Uterus (tissue), 4 donors: Measurements from ENCODE around the gene RXRG. TPM values are rescaled to one million over a fixed set of nuclear protein-coding genes. Genes with fewer than 3 reads are reported as not detected.

Experiments used
- DNase-seq, 2 donors: peaks; one replicate each; pipeline ENCODE4 v3.0.0-alpha.2; 2019 to 2020
- H3K27ac ChIP-seq, 2 donors: fragments of 200-600 bp; sonication (generic); 1 replicate in 1 of 2; 2 replicates in 1 of 2; pipeline ENCODE4 v1.5.1; 2016 to 2018
- H3K27me3 ChIP-seq, 2 donors: fragments of 200-600 bp; sonication (generic); one replicate each; pipeline ENCODE4 v1.5.1; 2018 to 2019; ENCODE audit warnings: control low read depth in 1 of 2
- H3K36me3 ChIP-seq, 2 donors: fragments of 200-600 bp; sonication (generic); one replicate each; pipeline ENCODE4 v1.5.1; 2019; ENCODE audit warnings: control low read depth in 1 of 2
- H3K4me1 ChIP-seq, 2 donors: fragments of 200-600 bp; sonication (generic); one replicate each; pipeline ENCODE4 v1.5.1; 2018 to 2019; ENCODE audit warnings: control low read depth in 1 of 2
- H3K4me3 ChIP-seq, 2 donors: fragments of 200-600 bp; sonication (generic); 1 replicate in 1 of 2; 2 replicates in 1 of 2; pipeline ENCODE4 v1.5.1; 2018 to 2019; ENCODE audit warnings: mild to moderate bottlenecking in 1 of 2
- H3K9me3 ChIP-seq, 2 donors: fragments of 200-600 bp; sonication (generic); one replicate each; pipeline ENCODE4 v1.5.1; 2019; ENCODE audit warnings: control low read depth in 1 of 2
- POLR2A ChIP-seq, 2 donors: fragments of 450-650 bp; IDR thresholded peaks; one replicate each; pipeline ENCODE4 v1.6.1; 2016; ENCODE audit warnings: antibody characterized with exemption in 2 of 2, mild to moderate bottlenecking in 1 of 2, moderate library complexity in 1 of 2
- intact Hi-C: fragments of 100-400 bp; cut with DNase I; formaldehyde crosslinking; loops from one replicate; pipeline ENCODE4 v1.15.1; 2023; ENCODE audit warnings: low total_unique reads
- total RNA-seq, 4 donors: library from RNA; depleted of rRNA in 3 of 4; stranded (reverse); fragments of >200 nt in 3 of 4; gene quantifications; one replicate each; pipeline versions ENCODE4 v1.1.0 to v1.2.4, GENCODE V29; 2014 to 2023
- TF ChIP-seq, protein P1 (sequence below), 4 experiments: fragments of 200-600 bp in 2 of 4; fragments of 450-650 bp in 2 of 4; sonication (generic) in 2 of 4; IDR thresholded peaks; one replicate each; pipeline ENCODE4 v1.5.1; 2016 to 2019; ENCODE audit warnings: antibody characterized with exemption in 4 of 4, mild to moderate bottlenecking in 2 of 4, moderate library complexity in 1 of 4
- donor health status: DM: yes; HTN: yes; CAD: no.

Gene RXRG
- total RNA-seq, 4 donors from 2014 or later: under 0.01 to 3.2 (median 0.18) TPM; not detected in 1

DNA sequence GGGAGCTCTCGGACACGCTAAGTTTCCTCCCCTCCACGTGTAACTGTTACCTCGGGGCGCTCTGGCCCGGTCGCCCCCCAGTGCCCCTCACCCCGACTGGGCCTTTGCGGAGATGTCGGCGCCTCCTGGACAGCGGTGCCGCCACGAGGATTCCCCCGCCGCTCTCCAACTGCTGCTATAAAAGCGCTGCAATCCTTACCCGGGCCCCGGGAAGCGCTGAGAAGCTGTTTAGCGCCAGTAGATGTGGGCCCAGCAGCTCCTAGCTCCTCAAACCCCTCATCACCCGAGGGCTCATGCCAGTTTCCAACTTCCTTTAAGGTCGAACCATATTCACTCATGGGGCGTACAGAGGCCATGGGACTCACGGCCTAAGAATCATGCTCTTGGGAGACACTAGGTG lies 88.0 kb downstream of the RXRG start:
- no peak for DNase-seq
- H3K4me1 ChIP-seq: peaks cover 0 to 17% of the 10 kb centered on the region in 2 donors
- intact Hi-C loops: no loop called here
- no peaks in the 10 kb centered on the region for H3K36me3 ChIP-seq
- no peak for TF ChIP-seq POLR2A (IDR thresholded peaks at IDR 0.05)
- TF ChIP-seq, protein P1, sequence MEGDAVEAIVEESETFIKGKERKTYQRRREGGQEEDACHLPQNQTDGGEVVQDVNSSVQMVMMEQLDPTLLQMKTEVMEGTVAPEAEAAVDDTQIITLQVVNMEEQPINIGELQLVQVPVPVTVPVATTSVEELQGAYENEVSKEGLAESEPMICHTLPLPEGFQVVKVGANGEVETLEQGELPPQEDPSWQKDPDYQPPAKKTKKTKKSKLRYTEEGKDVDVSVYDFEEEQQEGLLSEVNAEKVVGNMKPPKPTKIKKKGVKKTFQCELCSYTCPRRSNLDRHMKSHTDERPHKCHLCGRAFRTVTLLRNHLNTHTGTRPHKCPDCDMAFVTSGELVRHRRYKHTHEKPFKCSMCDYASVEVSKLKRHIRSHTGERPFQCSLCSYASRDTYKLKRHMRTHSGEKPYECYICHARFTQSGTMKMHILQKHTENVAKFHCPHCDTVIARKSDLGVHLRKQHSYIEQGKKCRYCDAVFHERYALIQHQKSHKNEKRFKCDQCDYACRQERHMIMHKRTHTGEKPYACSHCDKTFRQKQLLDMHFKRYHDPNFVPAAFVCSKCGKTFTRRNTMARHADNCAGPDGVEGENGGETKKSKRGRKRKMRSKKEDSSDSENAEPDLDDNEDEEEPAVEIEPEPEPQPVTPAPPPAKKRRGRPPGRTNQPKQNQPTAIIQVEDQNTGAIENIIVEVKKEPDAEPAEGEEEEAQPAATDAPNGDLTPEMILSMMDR (IDR thresholded peaks at IDR 0.05): no peak
- no peaks in the 10 kb centered on the region for H3K9me3 ChIP-seq
- H3K27me3 ChIP-seq: peaks cover 0 to 6% of the 10 kb centered on the region in 2 donors
- H3K4me3 ChIP-seq: no peak overlapping the region
- H3K27ac ChIP-seq: no peak overlapping the region

DNA sequence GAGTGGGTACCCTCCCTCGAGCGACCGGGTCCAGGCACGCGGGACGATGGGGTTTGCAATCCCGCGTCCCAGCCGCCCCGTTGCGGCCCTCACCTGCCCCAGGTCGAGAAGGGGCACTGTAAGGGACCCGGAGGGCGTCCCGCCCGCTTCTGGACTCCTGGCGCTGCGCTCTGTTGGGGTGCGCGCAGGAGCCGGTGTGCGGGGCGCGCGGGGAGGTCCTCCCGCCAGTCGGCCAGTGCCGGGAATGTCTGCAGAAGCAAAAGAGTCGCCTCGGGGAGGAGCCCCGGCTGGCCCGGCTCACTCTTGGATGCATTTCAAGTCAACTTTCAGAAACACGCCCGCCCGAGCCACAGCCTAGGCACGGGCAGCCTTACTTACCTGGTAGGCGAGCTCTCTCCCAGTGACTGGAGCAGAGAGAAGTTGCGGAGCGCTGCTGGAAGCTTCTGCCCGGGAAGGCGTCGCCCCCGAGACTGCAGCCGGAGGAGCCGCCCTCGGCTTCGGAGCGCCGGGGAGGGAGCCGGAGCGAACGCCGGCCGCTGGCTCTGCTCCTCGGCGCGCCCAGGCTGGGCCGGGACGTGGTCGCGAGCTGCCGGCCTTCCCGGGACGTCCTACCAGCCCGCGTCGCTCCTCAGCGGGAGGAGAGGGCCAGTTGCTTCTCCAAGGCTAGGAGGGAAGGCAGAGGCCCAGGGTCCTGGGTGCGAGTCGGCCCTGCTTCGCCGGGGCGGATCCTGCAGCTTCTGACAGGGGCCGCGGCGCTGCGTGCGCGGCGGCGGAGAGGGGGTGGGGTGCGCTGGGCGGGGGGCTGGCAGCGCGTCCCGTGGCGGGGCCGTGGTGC lies 88.7 kb downstream of the RXRG start, which contains the start of gene LMX1A:
Gene LMX1A (minus strand): TSS at position 739 of the 835 bp plus-strand sequence. CDS start 1,156 bp downstream, outside the sequence.
- Histone ChIP-seq H3K27ac (no peak within 1 kb of the TSS), H3K27me3 (peaks cover 0 to 7% of the 10 kb centered on the region in 2 donors), H3K4me3 (peak within 1 kb of the TSS; percentile 21 to 31), H3K36me3 (no peaks in the 10 kb centered on the region), H3K4me1 (peaks cover 0 to 17% of the 10 kb centered on the region in 2 donors), H3K9me3 (no peaks in the 10 kb centered on the region)
- TF ChIP-seq, protein P1 (IDR thresholded peaks at IDR 0.05): no peak
- TF ChIP-seq POLR2A (IDR thresholded peaks at IDR 0.05): no peak
- intact Hi-C loops: no loop called here
- no peak for DNase-seq

DNA sequence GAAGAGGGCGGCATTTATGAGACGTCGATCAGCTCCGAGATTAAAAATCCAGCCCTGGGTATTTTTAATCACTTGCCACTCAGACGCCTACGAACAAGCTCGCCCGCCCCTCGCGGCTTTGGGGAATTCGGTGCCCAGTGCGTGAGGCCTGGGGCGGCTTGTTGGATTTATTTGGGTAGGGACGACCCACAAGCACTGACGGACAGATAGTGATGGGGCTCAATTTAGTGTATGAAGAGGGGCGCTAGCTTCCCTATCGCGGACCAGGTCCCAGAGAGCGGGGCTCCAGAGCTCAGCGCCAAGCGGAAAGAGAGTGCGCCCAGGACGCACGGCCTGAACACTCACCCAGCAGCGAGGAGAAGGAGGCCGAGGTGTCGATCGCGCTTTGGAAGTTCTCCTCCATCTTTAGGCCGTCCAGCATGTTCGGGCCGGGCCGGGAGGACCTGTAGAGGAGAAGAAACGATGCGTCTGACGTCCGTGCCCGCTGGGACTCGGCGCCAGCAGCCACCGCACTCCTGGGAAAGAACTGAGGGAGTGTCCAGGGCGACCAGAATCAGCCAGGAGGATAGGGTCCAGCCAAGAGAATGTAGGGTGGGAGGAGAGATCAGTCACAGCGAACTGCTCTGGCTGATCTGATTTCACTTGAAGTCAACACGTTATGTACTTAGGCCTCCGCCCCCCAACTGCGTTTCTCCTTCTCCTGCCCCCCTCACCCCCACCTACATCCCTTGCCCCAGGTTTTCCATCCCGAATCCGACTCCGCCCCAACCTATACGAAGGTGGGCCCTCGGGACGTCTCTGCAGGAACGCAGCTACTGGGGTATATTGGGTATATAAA lies 89.6 kb downstream of the RXRG start:
- intact Hi-C loops: no loop called here
- no peak for TF ChIP-seq POLR2A (IDR thresholded peaks at IDR 0.05)
- TF ChIP-seq, protein P1 (IDR thresholded peaks at IDR 0.05): no peak
- Histone ChIP-seq H3K27me3 (peaks cover 0 to 7% of the 10 kb centered on the region in 2 donors), H3K36me3 (no peaks in the 10 kb centered on the region), H3K4me3 (no peak overlapping the region), H3K4me1 (peaks cover 0 to 17% of the 10 kb centered on the region in 2 donors), H3K27ac (no peak overlapping the region), H3K9me3 (no peaks in the 10 kb centered on the region)
- DNase-seq: no peak

DNA sequence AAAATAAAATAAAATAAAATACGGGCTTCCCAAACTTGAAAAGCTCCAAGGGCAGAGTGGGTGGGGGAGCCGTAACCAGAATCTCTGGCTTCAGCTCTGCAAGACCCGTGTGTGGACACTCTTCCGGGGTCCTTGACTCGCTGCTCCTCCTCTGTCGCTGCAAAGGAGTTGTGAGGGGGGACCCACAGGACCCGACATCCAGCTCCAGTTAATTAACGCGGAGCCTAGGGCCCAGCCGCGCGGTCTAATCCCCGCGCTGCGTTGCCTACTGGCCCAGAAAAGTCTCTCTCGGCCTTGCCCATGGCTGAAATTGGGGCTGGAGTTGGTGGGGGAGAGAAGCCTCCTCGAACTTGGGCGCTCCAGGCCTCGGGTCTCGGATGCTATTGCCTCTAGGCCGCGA lies 90.2 kb downstream of the RXRG start:
- intact Hi-C loops: no loop called here
- Histone ChIP-seq H3K27me3 (peaks cover 0 to 7% of the 10 kb centered on the region in 2 donors), H3K27ac (no peak overlapping the region), H3K4me3 (no peak overlapping the region), H3K36me3 (no peaks in the 10 kb centered on the region), H3K9me3 (no peaks in the 10 kb centered on the region), H3K4me1 (peaks cover 0 to 17% of the 10 kb centered on the region in 2 donors)
- TF ChIP-seq, protein P1 (IDR thresholded peaks at IDR 0.05): no peak
- no peak for TF ChIP-seq POLR2A (IDR thresholded peaks at IDR 0.05)
- no peak for DNase-seq
